ENCODE measurements around the gene EXTL1.

DNA sequence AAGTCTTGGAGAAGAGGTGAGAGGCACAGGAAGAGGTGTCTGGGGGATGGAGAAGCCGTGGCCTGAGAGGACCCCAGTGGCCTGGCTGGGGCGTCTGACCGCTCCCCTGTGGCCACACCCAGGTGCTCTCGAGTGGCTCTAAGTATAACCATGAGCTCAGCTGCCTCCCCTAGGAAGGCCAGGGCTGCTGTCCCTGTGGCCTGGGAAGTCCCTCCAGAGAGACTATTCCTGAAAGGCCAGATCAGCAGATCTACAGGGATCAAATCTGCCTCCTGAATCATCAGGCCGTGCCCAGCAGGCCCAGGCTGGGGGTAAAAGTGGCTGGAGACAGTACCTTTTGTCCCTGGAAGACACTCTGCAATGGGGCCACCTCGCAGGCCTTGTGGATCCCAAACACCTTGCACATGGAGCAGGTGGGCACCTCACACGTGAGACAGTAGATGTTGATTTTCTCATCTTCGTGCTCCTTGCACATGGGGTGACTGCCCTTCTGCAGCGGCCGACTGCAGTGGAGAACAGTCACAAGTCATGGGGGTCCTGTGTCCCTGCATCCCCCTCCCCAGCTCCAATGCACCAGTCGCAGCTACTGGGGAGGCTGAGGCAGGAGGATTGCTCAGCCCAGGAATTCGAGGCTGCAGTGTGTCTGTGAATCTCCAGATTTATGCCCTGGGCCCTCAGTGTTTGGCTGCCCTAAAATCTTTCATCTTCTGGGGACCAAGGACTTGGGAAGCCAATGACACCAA, 39.4 kb downstream of the EXTL1 start:
- TF ChIP-seq EZH2 (IDR thresholded peaks at IDR 0.05; ENCODE audit: borderline replicate concordance, control insufficient read depth, low read depth, low read length) (no peak), ETV6 (conservative IDR thresholded peaks at IDR 0.05 in 1 of 2, IDR thresholded peaks at IDR 0.05 in 1 of 2; ENCODE audit: borderline replicate concordance in 1 of 2, low read depth in 1 of 2) (no peak), TBL1XR1 (IDR thresholded peaks at IDR 0.05; ENCODE audit: low read depth, low read length) (no peak), MEF2A (IDR thresholded peaks at IDR 0.05; ENCODE audit: insufficient read depth, low read depth, low read length) (no peak), CTCF (IDR thresholded peaks at IDR 0.05 in 2 of 3, conservative IDR thresholded peaks at IDR 0.05 in 1 of 3; ENCODE audit: control insufficient read depth in 2 of 3, extremely low read depth in 1 of 3, insufficient read depth in 1 of 3, low read depth in 3 of 3, low read length in 3 of 3) (no peak), FOXM1 (IDR thresholded peaks at IDR 0.05; ENCODE audit: low read depth, low read length) (no peak), JUND (IDR thresholded peaks at IDR 0.05; ENCODE audit: low read depth, low read length) (no peak)
- TF ChIP-seq, protein P1, sequence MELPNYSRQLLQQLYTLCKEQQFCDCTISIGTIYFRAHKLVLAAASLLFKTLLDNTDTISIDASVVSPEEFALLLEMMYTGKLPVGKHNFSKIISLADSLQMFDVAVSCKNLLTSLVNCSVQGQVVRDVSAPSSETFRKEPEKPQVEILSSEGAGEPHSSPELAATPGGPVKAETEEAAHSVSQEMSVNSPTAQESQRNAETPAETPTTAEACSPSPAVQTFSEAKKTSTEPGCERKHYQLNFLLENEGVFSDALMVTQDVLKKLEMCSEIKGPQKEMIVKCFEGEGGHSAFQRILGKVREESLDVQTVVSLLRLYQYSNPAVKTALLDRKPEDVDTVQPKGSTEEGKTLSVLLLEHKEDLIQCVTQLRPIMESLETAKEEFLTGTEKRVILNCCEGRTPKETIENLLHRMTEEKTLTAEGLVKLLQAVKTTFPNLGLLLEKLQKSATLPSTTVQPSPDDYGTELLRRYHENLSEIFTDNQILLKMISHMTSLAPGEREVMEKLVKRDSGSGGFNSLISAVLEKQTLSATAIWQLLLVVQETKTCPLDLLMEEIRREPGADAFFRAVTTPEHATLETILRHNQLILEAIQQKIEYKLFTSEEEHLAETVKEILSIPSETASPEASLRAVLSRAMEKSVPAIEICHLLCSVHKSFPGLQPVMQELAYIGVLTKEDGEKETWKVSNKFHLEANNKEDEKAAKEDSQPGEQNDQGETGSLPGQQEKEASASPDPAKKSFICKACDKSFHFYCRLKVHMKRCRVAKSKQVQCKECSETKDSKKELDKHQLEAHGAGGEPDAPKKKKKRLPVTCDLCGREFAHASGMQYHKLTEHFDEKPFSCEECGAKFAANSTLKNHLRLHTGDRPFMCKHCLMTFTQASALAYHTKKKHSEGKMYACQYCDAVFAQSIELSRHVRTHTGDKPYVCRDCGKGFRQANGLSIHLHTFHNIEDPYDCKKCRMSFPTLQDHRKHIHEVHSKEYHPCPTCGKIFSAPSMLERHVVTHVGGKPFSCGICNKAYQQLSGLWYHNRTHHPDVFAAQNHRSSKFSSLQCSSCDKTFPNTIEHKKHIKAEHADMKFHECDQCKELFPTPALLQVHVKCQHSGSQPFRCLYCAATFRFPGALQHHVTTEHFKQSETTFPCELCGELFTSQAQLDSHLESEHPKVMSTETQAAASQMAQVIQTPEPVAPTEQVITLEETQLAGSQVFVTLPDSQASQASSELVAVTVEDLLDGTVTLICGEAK (IDR thresholded peaks at IDR 0.05; ENCODE audit: borderline replicate concordance) = no peak

Measured in GM12878 (cell line).